ENCODE measurements around the gene PSMF1.

GRCh38 chr20:1086277-1087213 lies 31.9 kb upstream of the PSMF1 start:
- no peak for TF ChIP-seq CTCF (IDR thresholded peaks at IDR 0.05; ENCODE audit: low read depth, low read length)
- no peak for TF ChIP-seq POLR2A (IDR thresholded peaks at IDR 0.05; ENCODE audit: extremely low read depth, insufficient read length)
- no peak for TF ChIP-seq MAX (IDR thresholded peaks at IDR 0.05; ENCODE audit: low read depth, low read length)
- no peak for TF ChIP-seq MYC (IDR thresholded peaks at IDR 0.05; ENCODE audit: low read depth, low read length)
